GM21723 (cell line): ENCODE measurements around the gene GPC6.
"Not testable (repeated sequence)": the region's sequence is repeated elsewhere in the genome, so short reads cannot be mapped to it uniquely, and the experiment has no call there.

Experiments used
- ATAC-seq: cut with Tn5 transposase; IDR thresholded peaks from one replicate; pipeline ENCODE4 v1.9.1; 2021; ENCODE audit warnings: mild to moderate bottlenecking, moderate library complexity; ENCODE audit not compliant: unreplicated experiment

GPC6 gene

GRCh38 chr13:94259984-94260383, 1033.4 kb downstream of the GPC6 start:
- ATAC-seq, result no peak

- ATAC-seq, result no peak
Measured at GRCh38 chr13:94261163-94261562, 1034.6 kb downstream of the GPC6 start.

- ATAC-seq, result no peak
Measured at GRCh38 chr13:94263038-94263437, 1036.4 kb downstream of the GPC6 start.

- no peak for ATAC-seq
Measured at GRCh38 chr13:94267581-94268366, 1041.2 kb downstream of the GPC6 start.

GRCh38 chr13:94268661-94269060, 1042.1 kb downstream of the GPC6 start:
- no peak for ATAC-seq

- no peak for ATAC-seq
Measured at GRCh38 chr13:94269557-94269956, 1043.0 kb downstream of the GPC6 start.

GRCh38 chr13:94270556-94270955, 1043.9 kb downstream of the GPC6 start:
- no peak for ATAC-seq

GRCh38 chr13:94272038-94272437, 1045.4 kb downstream of the GPC6 start:
- no peak for ATAC-seq

- no peak for ATAC-seq
Measured at GRCh38 chr13:94280349-94280748, 1053.7 kb downstream of the GPC6 start.

GRCh38 chr13:94280845-94281244, 1054.2 kb downstream of the GPC6 start:
- no peak for ATAC-seq

GRCh38 chr13:94286581-94286980, 1060.0 kb downstream of the GPC6 start:
- no peak for ATAC-seq

- ATAC-seq, result no peak
Measured at GRCh38 chr13:94291631-94292322, 1065.2 kb downstream of the GPC6 start.

GRCh38 chr13:94292323-94292640, 1065.7 kb downstream of the GPC6 start:
- ATAC-seq, result no peak

- ATAC-seq, result no peak
Measured at GRCh38 chr13:94296471-94296870, 1069.9 kb downstream of the GPC6 start.

- no peak for ATAC-seq
Measured at GRCh38 chr13:94298346-94298745, 1071.7 kb downstream of the GPC6 start.

- no peak for ATAC-seq
Measured at GRCh38 chr13:94300401-94300800, 1073.8 kb downstream of the GPC6 start.

GRCh38 chr13:94301487-94301886, 1074.9 kb downstream of the GPC6 start:
- ATAC-seq, result no peak

GRCh38 chr13:94302847-94303565, 1076.4 kb downstream of the GPC6 start:
- ATAC-seq, result not testable (repeated sequence)

- ATAC-seq, result no peak
Measured at GRCh38 chr13:94303644-94304174, 1077.1 kb downstream of the GPC6 start.

- ATAC-seq, result no peak
Measured at GRCh38 chr13:94305033-94305432, 1078.4 kb downstream of the GPC6 start.

GRCh38 chr13:94305463-94305862, 1078.9 kb downstream of the GPC6 start:
- no peak for ATAC-seq

- no peak for ATAC-seq
Measured at GRCh38 chr13:94305934-94306333, 1079.3 kb downstream of the GPC6 start.
